Endometrial microvascular endothelial cells (primary cell): ENCODE data around the gene ALDOC. TPM values are rescaled to one million over a fixed set of nuclear protein-coding genes. Genes with fewer than 3 reads are reported as not detected.

ENCODE experiments used
- in situ Hi-C: cut with HindIII; loops from 2 replicates; pipeline ENCODE4 v1.10.0; 2017; ENCODE audit warnings: low sequenced_read_pairs, low pct_unique_long_range_greater_than_20kb; ENCODE audit errors: inconsistent ontology term
- total RNA-seq: library from RNA; depleted of rRNA; stranded (reverse); fragments of >200 nt; gene quantifications from one replicate; pipeline ENCODE4 v1.2.3, GENCODE V29; 2015; ENCODE audit errors: inconsistent ontology term

Gene ALDOC
- total RNA-seq, 1 donor from 2014 or later: 8.9 TPM

DNA sequence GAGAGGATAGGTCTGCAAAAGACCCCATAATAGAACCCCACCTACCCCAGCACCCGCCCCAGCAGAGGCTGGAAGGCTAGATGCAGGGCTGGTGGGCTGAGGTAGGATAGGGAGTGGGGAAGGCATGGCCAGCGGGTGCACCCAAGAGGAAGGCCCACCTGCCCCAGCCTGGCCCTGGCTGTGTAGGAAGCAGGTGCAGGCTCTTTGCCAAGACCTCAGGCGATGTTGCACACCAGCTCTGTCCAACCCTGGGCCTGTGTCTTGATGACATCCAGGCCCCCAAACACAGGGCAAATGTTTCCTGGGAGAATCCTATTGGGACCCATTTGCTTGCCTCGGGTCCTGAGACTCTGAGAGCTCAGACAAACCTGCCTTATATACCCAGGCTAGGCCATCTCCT is 36.5 kb downstream of the ALDOC start:
- in situ Hi-C loops: no loop called here

DNA sequence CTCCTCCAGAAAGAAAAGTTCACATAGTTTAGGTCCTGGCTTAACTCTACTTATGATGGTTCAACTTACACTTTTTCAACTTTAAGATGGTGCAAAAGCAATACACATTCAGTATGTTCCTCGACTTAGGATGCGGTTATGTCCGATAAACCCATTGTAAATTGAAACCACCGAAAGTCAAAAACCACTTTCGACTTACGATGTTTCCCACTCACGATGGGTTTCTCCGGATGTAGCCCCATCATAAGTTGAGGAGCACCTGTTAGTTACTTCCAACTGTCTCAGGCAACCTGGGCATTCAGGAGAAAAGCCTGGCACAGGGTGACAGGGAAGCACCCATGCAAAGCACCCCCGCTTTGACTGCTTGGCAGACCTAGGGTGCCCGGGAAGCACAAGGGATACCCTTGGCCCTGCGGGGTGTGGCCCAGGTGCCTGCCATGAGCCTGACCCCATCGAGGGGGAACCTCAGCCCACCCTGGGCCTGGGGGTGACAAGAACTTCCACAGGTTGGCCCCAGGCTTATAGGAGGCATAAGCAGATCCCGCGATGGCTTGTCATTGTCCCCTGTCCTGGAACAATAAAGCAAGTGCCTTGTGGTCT is 38.3 kb downstream of the ALDOC start:
- in situ Hi-C loops: no loop called here

DNA sequence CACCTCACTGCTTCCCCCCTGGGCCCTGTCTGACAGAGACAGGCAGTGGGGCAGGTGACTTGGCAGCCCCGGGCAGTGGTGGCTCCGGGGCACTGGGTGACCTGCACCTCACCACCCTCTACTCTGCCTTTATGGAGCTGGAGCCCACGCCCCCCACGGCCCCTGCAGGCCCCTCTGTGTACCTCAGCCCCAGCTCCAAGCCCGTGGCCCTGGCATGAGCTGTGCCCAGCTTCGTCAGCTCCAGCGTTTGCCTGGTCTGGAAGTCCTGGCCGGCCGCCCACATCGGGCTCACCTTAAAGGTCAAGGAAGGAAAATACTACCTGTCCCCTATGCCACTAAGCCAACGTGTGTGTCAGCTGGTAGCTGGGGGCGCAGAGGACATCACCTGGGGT is 39.5 kb downstream of the ALDOC start:
- in situ Hi-C loops: no loop called here

DNA sequence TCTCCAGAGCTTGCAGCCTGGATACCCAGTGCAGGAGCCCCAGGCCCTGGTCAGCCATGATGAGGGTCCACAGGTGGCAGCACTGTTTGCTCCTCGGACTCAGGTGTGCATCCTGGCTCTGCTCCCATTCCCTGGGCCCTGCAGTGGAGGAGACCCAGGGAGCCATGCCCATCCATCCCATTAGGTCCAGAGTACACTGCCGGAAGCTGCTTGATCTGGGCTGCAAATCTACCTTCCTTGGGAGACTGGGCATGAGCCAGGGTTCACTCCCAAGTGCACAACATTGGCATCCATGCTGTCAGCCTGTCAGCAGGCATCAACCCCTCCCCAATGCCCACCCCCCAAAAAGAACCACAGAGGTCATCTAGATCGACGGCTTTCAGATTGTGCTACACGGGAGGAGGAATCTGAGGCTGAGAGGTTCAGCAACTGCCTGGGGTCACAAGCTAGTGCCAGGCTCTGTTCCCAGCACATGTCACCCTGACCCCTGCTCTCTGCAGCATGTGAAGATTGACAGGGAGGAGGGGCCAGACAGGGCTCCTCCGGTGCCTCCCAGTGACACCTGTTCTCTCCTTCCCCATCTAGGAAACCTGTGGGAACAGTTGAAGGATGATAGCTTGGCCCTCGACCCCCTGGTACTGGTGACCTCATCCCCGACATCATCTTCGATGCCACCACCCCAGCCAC is 40.0 kb downstream of the ALDOC start:
- in situ Hi-C loops: no loop called here

GRCh38 chr17:28534740-28535375 is 41.8 kb downstream of the ALDOC start:
- in situ Hi-C loops: no loop called here

DNA sequence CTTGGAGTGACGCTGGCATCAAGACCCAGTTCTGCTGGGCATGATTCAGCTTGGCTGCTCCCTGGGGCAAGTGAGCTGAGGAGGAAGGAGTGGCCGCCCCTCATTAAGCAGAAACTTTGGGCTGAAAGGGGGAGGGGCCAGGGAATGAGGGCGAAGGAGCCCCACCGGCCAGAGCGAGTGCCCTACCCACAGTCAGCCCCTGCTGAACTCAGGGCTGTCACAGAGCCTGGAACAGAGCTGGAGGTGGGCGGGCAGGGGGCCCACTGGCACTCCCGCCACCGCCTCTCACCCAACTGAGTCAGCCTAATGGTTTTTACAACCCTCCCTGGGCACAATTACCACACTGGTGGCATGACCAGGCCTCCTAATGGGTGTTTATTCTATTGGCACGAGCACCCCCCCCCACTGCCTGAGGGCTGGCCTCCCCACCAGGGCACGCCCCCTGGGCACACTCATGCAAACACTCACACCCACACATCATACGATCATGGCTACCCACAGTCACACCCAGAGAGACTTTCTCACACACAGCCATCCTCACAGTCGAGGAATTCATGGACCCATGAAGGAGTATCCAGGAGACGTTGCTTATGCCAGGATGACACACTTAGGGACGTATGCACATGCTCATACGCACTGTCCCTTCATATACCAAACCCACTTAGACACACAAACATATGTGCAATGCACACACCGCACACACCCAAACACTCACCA is 43.4 kb downstream of the ALDOC start:
- in situ Hi-C loops: no loop called here

DNA sequence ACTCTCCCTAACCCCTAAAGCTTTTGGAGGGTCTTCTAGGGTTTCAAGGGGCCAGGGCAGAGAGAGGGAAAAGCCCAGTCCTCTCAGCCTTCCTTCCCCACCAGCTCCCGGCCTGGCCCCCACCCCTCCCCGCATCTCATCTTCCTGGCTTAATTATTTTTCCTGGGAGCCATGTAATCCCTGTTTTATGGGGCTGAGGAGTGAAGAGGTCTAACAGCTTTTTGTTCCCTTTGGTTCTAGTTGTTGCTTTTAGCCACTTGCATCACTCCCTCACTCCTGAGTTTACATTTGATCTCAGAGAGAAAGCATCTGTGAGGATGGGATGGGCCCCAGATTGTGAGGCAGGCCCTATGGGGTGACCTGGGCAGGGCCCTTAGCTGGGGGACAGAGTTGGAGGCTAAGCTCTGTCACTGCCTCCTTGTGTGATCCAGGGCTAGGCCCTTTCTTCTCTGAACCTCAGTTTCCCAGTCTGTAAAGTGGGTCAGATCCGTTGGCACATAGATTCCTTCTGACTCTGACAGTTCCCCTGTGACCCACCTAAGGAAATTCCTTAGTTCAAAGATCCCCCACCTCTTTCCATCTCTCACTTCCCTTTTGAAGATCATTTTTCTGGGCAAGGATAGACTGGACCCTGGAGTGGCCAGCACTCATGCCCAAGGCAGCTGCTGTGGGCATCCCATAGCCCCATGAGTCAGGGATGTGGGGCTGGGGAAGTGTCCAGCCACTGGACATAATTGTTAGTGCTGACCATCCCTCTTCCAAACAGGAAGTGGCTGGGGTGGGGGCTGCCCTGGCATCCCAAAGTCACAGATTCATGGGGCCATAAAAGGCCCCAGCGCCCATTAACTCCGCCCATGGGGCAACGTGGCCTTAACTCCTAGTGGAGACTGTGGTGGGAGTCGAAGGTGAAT is 44.4 kb downstream of the ALDOC start:
- in situ Hi-C loops: no loop called here

GRCh38 chr17:28530926-28531325 is 45.8 kb downstream of the ALDOC start:
- in situ Hi-C loops: no loop called here

- in situ Hi-C loops: no loop called here
These were observed 46.4 kb downstream of the ALDOC start for GRCh38 chr17:28530250-28530649.

GRCh38 chr17:28529013-28529400 is 47.7 kb downstream of the ALDOC start:
- in situ Hi-C loops: no loop called here

DNA sequence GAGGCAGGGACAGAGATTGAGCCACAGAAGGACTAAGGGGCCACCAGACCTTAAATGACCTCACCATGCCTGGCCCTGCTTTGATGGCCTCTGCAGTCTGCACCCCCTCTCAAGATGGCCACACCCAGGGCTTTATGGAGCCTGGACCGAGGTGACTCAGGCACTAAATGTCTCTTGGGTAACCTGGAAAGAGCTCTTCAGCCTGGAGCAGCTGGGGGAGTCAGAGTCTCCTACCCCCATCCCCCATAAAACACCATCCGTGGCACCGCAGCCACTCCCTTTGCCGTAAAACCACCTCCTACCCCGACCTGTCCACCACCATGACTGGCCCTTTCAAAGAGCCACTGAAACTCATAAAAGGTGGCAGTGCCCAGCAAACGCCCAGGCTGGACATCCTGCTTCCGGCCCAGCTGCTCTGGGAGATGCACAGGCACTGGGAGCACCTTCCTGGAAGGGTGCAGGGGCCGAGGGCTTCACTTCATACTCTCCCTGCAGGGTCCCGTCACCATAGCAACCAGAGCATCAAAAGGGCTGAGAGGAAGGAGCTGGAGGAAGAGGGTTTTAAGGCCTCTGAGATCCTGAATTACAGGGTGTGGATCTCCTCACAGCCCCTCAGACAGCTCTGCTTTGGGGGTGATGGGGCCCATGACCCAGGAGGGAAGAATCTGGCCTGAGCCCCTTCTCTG is 48.2 kb downstream of the ALDOC start:
- in situ Hi-C loops: no loop called here

GRCh38 chr17:28527859-28528258 is 48.8 kb downstream of the ALDOC start:
- in situ Hi-C loops: no loop called here

DNA sequence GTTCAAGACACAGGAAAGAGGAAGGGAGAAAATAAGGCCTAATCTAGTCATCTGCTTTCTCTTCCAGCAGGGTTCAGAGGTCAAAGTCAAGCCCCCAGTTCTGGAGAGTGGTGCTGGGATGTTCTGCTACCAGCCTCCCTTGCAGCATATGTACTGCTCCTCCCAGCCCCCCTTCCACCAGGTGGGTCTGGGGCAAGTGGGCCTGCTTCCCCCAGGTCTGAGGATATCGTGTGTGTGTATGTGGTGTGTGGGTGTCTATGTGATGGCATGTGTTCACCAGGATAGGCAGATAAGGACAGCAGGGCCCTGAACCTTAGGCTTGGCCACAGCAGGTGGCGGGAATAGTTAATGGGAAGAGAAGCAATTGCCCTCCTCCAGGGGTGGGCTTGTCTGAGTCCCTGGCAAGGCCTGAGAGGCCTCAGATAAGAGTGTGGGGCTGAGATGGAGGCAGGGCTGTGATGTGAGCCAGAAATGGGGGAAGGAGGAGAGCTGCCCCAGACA is 49.5 kb downstream of the ALDOC start:
- in situ Hi-C loops: no loop called here

- in situ Hi-C loops: no loop called here
These were observed 50.3 kb downstream of the ALDOC start for GRCh38 chr17:28526381-28526780.

DNA sequence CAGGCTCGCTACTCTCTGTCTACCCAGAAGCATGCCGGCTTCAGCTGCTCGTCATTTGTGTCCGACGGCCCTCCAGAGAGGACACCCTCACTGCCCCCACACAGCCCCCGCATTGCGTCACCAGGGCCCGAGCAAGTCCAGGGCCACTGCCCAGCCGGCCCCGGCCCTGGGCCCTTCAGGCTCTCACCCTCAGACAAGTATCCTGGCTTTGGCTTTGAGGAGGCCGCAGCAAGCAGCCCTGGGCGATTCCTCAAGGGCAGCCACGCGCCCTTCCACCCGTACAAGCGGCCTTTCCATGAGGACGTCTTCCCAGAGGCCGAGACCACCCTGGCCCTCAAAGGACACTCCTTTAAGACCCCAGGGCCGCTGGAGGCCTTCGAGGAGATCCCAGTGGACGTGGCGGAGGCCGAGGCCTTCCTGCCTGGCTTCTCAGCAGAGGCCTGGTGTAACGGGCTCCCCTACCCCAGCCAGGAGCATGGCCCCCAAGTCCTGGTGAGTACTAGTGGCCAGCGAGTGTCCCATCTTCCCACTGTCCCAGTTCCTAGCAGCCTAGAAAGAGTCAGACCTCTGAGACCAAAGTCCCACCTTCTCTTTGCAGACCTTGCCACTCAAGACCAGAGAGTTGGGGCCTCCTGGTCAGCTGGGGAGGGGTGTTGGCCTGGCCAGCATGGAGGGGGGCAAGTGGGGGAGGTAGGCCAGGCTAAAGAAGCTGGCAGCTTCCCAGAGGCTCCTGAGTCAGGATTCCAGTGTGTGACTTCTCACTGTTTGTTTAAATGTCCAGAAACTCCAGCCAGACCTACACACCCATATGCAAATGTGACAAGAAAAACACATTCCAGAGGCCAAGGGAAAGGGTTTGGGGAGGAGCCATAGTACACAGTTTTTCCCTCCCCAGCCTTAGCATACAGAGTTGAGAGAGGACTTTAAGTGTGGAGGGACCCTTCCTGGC is 51.9 kb downstream of the ALDOC start:
- in situ Hi-C loops: no loop called here

- in situ Hi-C loops: no loop called here
These were observed 52.8 kb downstream of the ALDOC start for GRCh38 chr17:28523876-28524275.

GRCh38 chr17:28523186-28523585 is 53.5 kb downstream of the ALDOC start:
- in situ Hi-C loops: no loop called here
